HUES64 (cell line): ENCODE data around the gene BRINP3.
A peak's percentile ranks its signal among the peaks of the same experiment; 100 is the strongest.

Experiments
- H3K27ac ChIP-seq: 2 replicates; pipeline ENCODE4 v1.7.0; 2013; ENCODE audit warnings: low read depth, low read length, inconsistent platforms
- H3K27me3 ChIP-seq: 2 replicates; pipeline ENCODE4 v1.6.1; 2013; ENCODE audit warnings: mild to moderate bottlenecking, low read length; ENCODE audit not compliant: insufficient read depth
- H3K36me3 ChIP-seq: 2 replicates; pipeline ENCODE4 v1.6.1; 2013; ENCODE audit warnings: mild to moderate bottlenecking, low read length; ENCODE audit not compliant: insufficient read depth
- H3K4me1 ChIP-seq: 2 replicates; pipeline ENCODE4 v1.6.1; 2013; ENCODE audit warnings: mild to moderate bottlenecking, low read length, moderate library complexity; ENCODE audit not compliant: insufficient read depth
- H3K4me3 ChIP-seq: 2 replicates; pipeline ENCODE4 v1.5.1; 2013; ENCODE audit warnings: mild to moderate bottlenecking, low read length, moderate library complexity
- H3K9ac ChIP-seq: 2 replicates; pipeline ENCODE4 v1.6.1; 2013; ENCODE audit warnings: mild to moderate bottlenecking, low read depth, low read length
- H3K9me3 ChIP-seq: 2 replicates; pipeline ENCODE4 v1.6.1; 2013; ENCODE audit warnings: low read depth, low read length; ENCODE audit not compliant: insufficient read depth
- WGBS: fragments of 150-250, 120-280 bp; methylation state at CpG from one replicate; pipeline ENCODE4 v1.1.7; 2013; ENCODE audit warnings: missing lambda C conversion rate; 5-methylcytosine and 5-hydroxymethylcytosine counted together

Gene BRINP3

GRCh38 chr1:190478149-190479049 is 735 bp upstream of the BRINP3 start:
- Histone ChIP-seq H3K27ac (peak overlapping the region; percentile 45; the same call in 1 of the 2 replicates), H3K27me3 (peaks cover 50% of the 10 kb centered on the region), H3K36me3 (no peaks in the 10 kb centered on the region), H3K4me3 (peak overlapping the region; percentile 83), H3K4me1 (peaks cover 34% of the 10 kb centered on the region), H3K9me3 (no peaks in the 10 kb centered on the region), H3K9ac (peak overlapping the region; percentile 44)
- under 1% methylated on average over 38 of the region's 42 CpGs for WGBS

- H3K4me3 ChIP-seq = no peak overlapping the region
- 49% methylated on average over 4 of the region's 5 CpGs for WGBS
- H3K27me3 ChIP-seq = peaks cover 63% of the 10 kb centered on the region
- H3K27ac ChIP-seq = no peak overlapping the region
- peaks cover 34% of the 10 kb centered on the region for H3K4me1 ChIP-seq
- H3K9me3 ChIP-seq = no peaks in the 10 kb centered on the region
- no peak overlapping the region for H3K9ac ChIP-seq
- H3K36me3 ChIP-seq = no peaks in the 10 kb centered on the region
These were observed 858 bp downstream of the BRINP3 start for GRCh38 chr1:190476806-190477205.

GRCh38 chr1:190476321-190476720 is 1.3 kb downstream of the BRINP3 start:
- Histone ChIP-seq H3K9me3 (no peaks in the 10 kb centered on the region), H3K4me1 (peaks cover 34% of the 10 kb centered on the region), H3K27ac (no peak overlapping the region), H3K9ac (no peak overlapping the region), H3K36me3 (no peaks in the 10 kb centered on the region), H3K4me3 (peak overlapping the region; percentile 56), H3K27me3 (peaks cover 63% of the 10 kb centered on the region)
- 29% methylated on average over 4 of the region's 5 CpGs for WGBS

- under 1% methylated on average over 27 of the region's 27 CpGs for WGBS
- Histone ChIP-seq H3K27me3 (peaks cover 63% of the 10 kb centered on the region), H3K4me3 (peak overlapping the region; percentile 56), H3K27ac (no peak overlapping the region), H3K36me3 (no peaks in the 10 kb centered on the region), H3K9me3 (no peaks in the 10 kb centered on the region), H3K9ac (no peak overlapping the region; the same call in 1 of the 2 replicates), H3K4me1 (peaks cover 34% of the 10 kb centered on the region)
These were observed 2.1 kb downstream of the BRINP3 start for GRCh38 chr1:190475421-190476141.

- H3K27me3 ChIP-seq = peaks cover 63% of the 10 kb centered on the region
- peak overlapping the region; percentile 56 for H3K4me3 ChIP-seq
- peaks cover 30% of the 10 kb centered on the region for H3K4me1 ChIP-seq
- H3K9ac ChIP-seq = no peak overlapping the region
- H3K27ac ChIP-seq = no peak overlapping the region
- WGBS = 5% methylated on average over 8 of the region's 13 CpGs
- no peaks in the 10 kb centered on the region for H3K9me3 ChIP-seq
- H3K36me3 ChIP-seq = no peaks in the 10 kb centered on the region
These were observed 2.9 kb downstream of the BRINP3 start for GRCh38 chr1:190474650-190475211.

- Histone ChIP-seq H3K27ac (no peak overlapping the region), H3K27me3 (peaks cover 63% of the 10 kb centered on the region), H3K36me3 (no peaks in the 10 kb centered on the region), H3K9ac (no peak overlapping the region), H3K9me3 (no peaks in the 10 kb centered on the region), H3K4me3 (peak overlapping the region; percentile 56; the same call in 1 of the 2 replicates), H3K4me1 (peaks cover 22% of the 10 kb centered on the region; the same call in 1 of the 2 replicates)
- WGBS = 84% methylated on average over 2 of the region's 2 CpGs
These were observed 3.7 kb downstream of the BRINP3 start for GRCh38 chr1:190474010-190474409.

- Histone ChIP-seq H3K9ac (no peak overlapping the region), H3K4me3 (no peak overlapping the region), H3K36me3 (no peaks in the 10 kb centered on the region), H3K27ac (no peak overlapping the region), H3K9me3 (no peaks in the 10 kb centered on the region), H3K27me3 (peaks cover 54% of the 10 kb centered on the region), H3K4me1 (peaks cover 22% of the 10 kb centered on the region; the same call in 1 of the 2 replicates)
- no CpG with 5 or more reads among the region's 1 CpG for WGBS
These were observed 5.2 kb downstream of the BRINP3 start for GRCh38 chr1:190472494-190472893.

- no peaks in the 10 kb centered on the region for H3K9me3 ChIP-seq
- H3K27me3 ChIP-seq = peaks cover 50% of the 10 kb centered on the region
- H3K4me3 ChIP-seq = no peak overlapping the region
- H3K4me1 ChIP-seq = peaks cover 17% of the 10 kb centered on the region; the same call in 1 of the 2 replicates
- no peak overlapping the region for H3K27ac ChIP-seq
- 94% methylated on average over 2 of the region's 2 CpGs for whole genome bisulfite sequencing
- no peaks in the 10 kb centered on the region for H3K36me3 ChIP-seq
- H3K9ac ChIP-seq = no peak overlapping the region
These were observed 5.6 kb downstream of the BRINP3 start for GRCh38 chr1:190472042-190472441.

- no peak overlapping the region for H3K27ac ChIP-seq
- 94% methylated on average over 1 of the region's 2 CpGs for WGBS
- no peak overlapping the region for H3K4me3 ChIP-seq
- H3K9me3 ChIP-seq = no peaks in the 10 kb centered on the region
- H3K9ac ChIP-seq = no peak overlapping the region
- no peaks in the 10 kb centered on the region for H3K27me3 ChIP-seq
- H3K4me1 ChIP-seq = no peaks in the 10 kb centered on the region
- no peaks in the 10 kb centered on the region for H3K36me3 ChIP-seq
These were observed 13.0 kb downstream of the BRINP3 start for GRCh38 chr1:190464690-190465089.

- WGBS = 97% methylated on average over 3 of the region's 3 CpGs
- Histone ChIP-seq H3K36me3 (no peaks in the 10 kb centered on the region), H3K4me1 (no peaks in the 10 kb centered on the region), H3K27me3 (no peaks in the 10 kb centered on the region), H3K9me3 (no peaks in the 10 kb centered on the region), H3K9ac (no peak overlapping the region), H3K27ac (no peak overlapping the region), H3K4me3 (no peak overlapping the region)
These were observed 21.5 kb downstream of the BRINP3 start for GRCh38 chr1:190456129-190456528.

- Histone ChIP-seq H3K27ac (no peak overlapping the region), H3K4me1 (no peaks in the 10 kb centered on the region), H3K4me3 (no peak overlapping the region), H3K9me3 (no peaks in the 10 kb centered on the region), H3K9ac (no peak overlapping the region), H3K36me3 (no peaks in the 10 kb centered on the region), H3K27me3 (no peaks in the 10 kb centered on the region)
- WGBS = no CpG with 5 or more reads among the region's 1 CpG
These were observed 22.0 kb downstream of the BRINP3 start for GRCh38 chr1:190455631-190456030.
